ENCODE measurements around the gene CDC123. TPM values are rescaled to one million over a fixed set of nuclear protein-coding genes. Genes with fewer than 3 reads are reported as not detected.

CDC123 gene, protein sequence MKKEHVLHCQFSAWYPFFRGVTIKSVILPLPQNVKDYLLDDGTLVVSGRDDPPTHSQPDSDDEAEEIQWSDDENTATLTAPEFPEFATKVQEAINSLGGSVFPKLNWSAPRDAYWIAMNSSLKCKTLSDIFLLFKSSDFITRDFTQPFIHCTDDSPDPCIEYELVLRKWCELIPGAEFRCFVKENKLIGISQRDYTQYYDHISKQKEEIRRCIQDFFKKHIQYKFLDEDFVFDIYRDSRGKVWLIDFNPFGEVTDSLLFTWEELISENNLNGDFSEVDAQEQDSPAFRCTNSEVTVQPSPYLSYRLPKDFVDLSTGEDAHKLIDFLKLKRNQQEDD
- 10 to 100 TPM; 58.1 to 86.7 (median 69.3) TPM for total RNA-seq

DNA sequence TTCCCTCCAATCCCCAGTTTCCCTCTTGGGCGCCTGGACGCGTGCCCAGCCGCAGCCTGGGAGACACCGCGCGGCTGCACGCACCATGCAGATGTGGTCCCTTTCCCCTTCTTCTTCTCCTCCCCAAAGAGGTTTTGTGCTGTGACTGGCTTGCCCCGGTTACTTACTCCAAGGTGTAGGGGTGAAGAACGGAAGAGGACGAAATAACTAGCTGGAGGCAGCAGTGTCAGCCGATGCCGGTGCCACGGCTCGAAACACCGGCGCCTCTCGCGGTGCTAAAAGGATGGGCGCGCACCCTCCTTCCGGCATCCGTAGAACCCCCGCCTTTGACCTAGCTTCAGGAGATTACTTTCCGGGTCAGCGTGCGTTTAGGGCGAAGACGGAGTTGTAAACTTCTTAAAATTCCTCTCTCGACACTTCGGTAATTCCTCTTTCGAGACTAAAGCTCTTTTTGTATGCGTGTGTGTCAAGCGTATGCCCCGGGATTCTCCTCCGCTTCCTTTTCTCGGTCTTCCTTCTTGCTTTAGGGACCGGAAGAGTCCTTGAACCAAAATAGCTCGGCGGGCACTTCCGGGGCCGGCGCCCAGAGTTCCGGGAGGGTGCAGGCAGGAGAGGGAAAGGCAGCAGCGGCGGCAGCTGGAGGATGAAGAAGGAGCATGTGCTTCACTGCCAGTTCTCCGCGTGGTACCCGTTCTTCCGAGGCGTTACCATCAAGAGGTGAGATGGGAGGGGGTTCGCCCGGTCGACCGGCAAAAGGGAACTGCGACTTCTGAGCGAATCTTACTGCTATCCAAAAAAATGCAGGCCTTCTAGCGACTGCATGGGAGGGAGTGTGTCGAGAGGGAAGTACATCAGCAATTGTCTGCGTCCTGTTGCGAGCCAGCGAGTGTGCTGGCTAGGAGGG, at the start of gene CDC123, which contains the start of gene NUDT5:
TSS of gene CDC123 (plus strand) at position 586 of the 904 bp plus-strand sequence. CDS start at position 644, 58 bp downstream.
TSS of gene NUDT5 (minus strand) at position 289 of the 904 bp plus-strand sequence. CDS start 9,600 bp downstream, outside the sequence.
- under 1% methylated on average over 59 of the region's 62 CpGs for WGBS
- TF ChIP-seq, protein P1, sequence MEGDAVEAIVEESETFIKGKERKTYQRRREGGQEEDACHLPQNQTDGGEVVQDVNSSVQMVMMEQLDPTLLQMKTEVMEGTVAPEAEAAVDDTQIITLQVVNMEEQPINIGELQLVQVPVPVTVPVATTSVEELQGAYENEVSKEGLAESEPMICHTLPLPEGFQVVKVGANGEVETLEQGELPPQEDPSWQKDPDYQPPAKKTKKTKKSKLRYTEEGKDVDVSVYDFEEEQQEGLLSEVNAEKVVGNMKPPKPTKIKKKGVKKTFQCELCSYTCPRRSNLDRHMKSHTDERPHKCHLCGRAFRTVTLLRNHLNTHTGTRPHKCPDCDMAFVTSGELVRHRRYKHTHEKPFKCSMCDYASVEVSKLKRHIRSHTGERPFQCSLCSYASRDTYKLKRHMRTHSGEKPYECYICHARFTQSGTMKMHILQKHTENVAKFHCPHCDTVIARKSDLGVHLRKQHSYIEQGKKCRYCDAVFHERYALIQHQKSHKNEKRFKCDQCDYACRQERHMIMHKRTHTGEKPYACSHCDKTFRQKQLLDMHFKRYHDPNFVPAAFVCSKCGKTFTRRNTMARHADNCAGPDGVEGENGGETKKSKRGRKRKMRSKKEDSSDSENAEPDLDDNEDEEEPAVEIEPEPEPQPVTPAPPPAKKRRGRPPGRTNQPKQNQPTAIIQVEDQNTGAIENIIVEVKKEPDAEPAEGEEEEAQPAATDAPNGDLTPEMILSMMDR (IDR thresholded peaks at IDR 0.05): no peak
- TF ChIP-seq POLR2AphosphoS5 (IDR thresholded peaks at IDR 0.05): peak in 1 of 3 donors; percentile 41
- TF ChIP-seq EP300 (IDR thresholded peaks at IDR 0.05): no peak
- peak in 1 of 2 donors; percentile 53 for TF ChIP-seq POLR2A (IDR thresholded peaks at IDR 0.05)

DNA sequence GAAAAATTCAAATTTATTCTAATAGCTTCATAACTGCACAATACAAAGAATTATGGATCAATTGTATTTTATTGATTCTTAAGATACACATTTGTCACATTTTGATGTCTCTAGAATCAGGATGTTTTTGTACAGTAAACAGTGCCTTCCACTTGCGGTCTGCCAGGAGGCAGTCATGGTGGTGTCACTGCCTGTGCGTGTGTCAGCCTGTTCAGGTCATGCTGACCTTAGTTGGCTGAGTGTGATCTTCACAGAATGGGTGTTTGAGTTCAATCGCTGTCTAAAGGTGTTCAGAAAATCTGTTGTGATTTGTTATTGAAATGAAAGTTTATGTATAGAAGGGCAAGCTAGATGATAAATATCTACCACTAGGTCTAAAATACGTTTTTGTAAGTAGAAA, 45.8 kb upstream of the CDC123 start:
- WGBS: 73% methylated on average over 4 of the region's 4 CpGs
- TF ChIP-seq, protein P1 (IDR thresholded peaks at IDR 0.05): no peak
- no peak for TF ChIP-seq POLR2AphosphoS5 (IDR thresholded peaks at IDR 0.05)
- TF ChIP-seq POLR2A (IDR thresholded peaks at IDR 0.05): no peak
- TF ChIP-seq EP300 (IDR thresholded peaks at IDR 0.05): no peak
- Histone ChIP-seq H3K36me3 (peaks cover 29% of the 10 kb centered on the region), H3K9me3 (no peaks in the 10 kb centered on the region), H3K4me1 (no peaks in the 10 kb centered on the region), H3K27ac (no peak overlapping the region), H3K27me3 (no peaks in the 10 kb centered on the region), H3K4me3 (no peak overlapping the region)
- no peak for DNase-seq (ENCODE audit: low spot score in 2 of 2)

More for the DNA sequence above, at the start of gene CDC123, which contains the start of gene NUDT5:
- no peaks in the 10 kb centered on the region for H3K9me3 ChIP-seq
- H3K4me3 ChIP-seq: peak within 1 kb of the TSS; percentile 95
- peaks cover 51% of the 10 kb centered on the region for H3K4me1 ChIP-seq
- no peaks in the 10 kb centered on the region for H3K27me3 ChIP-seq
- peak; percentile 91 to 93 for DNase-seq (ENCODE audit: low spot score in 2 of 2)
- H3K27ac ChIP-seq: peak within 1 kb of the TSS; percentile 98
- H3K36me3 ChIP-seq: peaks cover 18% of the 10 kb centered on the region

DNA sequence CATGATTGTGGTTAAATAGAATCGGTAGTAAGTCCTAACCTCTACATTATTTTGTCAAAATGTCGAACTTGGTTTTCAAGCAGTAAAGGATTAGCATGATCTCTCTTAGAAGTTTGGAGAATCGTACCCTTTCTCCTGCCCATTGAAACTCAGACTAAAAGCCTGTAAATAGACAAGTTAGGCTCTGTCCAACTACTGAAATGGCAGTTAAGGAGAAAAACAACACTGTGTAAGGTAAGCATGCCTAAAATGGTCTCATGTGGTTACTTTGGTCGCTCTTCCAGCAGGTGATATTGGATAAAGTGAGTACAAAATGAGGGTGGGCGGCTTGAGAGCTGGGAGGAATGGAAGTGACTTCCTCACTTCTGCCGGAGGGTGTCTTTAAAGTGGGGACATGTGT, 41.5 kb upstream of the CDC123 start:
- no peaks in the 10 kb centered on the region for H3K4me1 ChIP-seq
- H3K27ac ChIP-seq: no peak overlapping the region
- no peak overlapping the region for H3K4me3 ChIP-seq
- H3K36me3 ChIP-seq: peaks cover 44% of the 10 kb centered on the region
- WGBS: 90% methylated on average over 6 of the region's 6 CpGs
- no peaks in the 10 kb centered on the region for H3K27me3 ChIP-seq
- no peaks in the 10 kb centered on the region for H3K9me3 ChIP-seq
- DNase-seq (ENCODE audit: low spot score in 2 of 2): no peak
- TF ChIP-seq POLR2A (IDR thresholded peaks at IDR 0.05) (no peak), POLR2AphosphoS5 (IDR thresholded peaks at IDR 0.05) (no peak), EP300 (IDR thresholded peaks at IDR 0.05) (no peak)
- TF ChIP-seq, protein P1 (IDR thresholded peaks at IDR 0.05): no peak

DNA sequence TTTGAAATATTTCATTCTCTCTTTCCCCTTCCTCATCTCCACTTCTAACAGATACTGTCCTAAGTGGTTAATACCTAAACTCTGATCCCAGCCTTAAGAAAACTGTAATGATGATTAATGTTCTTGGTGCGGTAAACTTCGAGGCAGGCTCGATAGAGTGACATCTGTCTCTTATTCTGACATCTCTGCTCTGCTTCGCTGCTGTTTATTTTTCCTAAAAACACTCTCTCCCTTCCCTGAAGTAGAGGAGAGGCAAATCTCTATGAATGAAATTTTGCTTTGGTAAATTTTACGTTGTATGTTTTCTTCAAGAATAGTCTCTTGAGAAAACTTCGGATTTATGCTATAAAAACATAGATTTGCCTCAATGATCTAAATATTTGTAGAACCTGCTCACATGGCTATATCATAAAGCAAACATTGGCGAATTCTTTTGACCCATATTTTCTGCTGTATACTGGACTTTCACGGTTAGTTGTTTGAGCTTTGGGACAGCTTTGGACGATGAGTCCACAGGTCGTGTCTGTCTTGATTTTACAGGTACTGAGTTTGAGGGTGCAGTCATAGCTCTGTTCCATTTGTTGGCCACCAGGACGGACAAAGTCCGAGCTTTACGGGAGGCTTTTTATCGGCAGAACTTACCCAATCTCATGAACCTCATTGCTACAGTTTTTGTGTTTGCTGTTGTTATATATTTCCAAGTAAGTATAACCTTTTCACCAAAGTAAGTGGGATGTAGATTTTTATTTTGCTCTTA, 39.4 kb upstream of the CDC123 start:
- TF ChIP-seq POLR2AphosphoS5 (IDR thresholded peaks at IDR 0.05) (no peak), POLR2A (IDR thresholded peaks at IDR 0.05) (no peak), EP300 (IDR thresholded peaks at IDR 0.05) (no peak)
- TF ChIP-seq, protein P1 (IDR thresholded peaks at IDR 0.05): no peak
- Histone ChIP-seq H3K36me3 (peaks cover 54% of the 10 kb centered on the region), H3K27ac (no peak overlapping the region), H3K4me1 (no peaks in the 10 kb centered on the region), H3K4me3 (no peak overlapping the region), H3K9me3 (no peaks in the 10 kb centered on the region), H3K27me3 (no peaks in the 10 kb centered on the region)
- no peak for DNase-seq (ENCODE audit: low spot score in 2 of 2)
- WGBS: 92% methylated on average over 14 of the region's 14 CpGs

Measured in suprapubic skin (tissue), 4 donors.